ENCODE data around the gene SCARB2.

SCARB2 gene

GRCh38 chr4:76238236-76238635 is 24.6 kb upstream of the SCARB2 start:
- H3K9ac ChIP-seq (ENCODE audit: low read depth, low read length), result no peak overlapping the region
- no peaks in the 10 kb centered on the region for H3K36me3 ChIP-seq (ENCODE audit: insufficient read depth, low read length)
- H3K4me2 ChIP-seq (ENCODE audit: insufficient read depth, low read length), result no peak overlapping the region
- no peak for ATAC-seq (ENCODE audit: insufficient read depth, low read depth)
- DNase-seq, result no peak
- H4K20me1 ChIP-seq (ENCODE audit: insufficient read depth, low read length), result no peaks in the 10 kb centered on the region
- H3K27ac ChIP-seq (ENCODE audit: low read length), result no peak overlapping the region
- no peak overlapping the region for H3K4me3 ChIP-seq (ENCODE audit: low read depth in 1 of 2, low read length in 2 of 2)
- H3K79me2 ChIP-seq (ENCODE audit: insufficient read depth, low read length), result no peaks in the 10 kb centered on the region
- no peak for TF ChIP-seq EZH2 (IDR thresholded peaks at IDR 0.05; ENCODE audit: borderline replicate concordance, low read depth, low read length, severe bottlenecking)
- no peak for TF ChIP-seq CTCF (IDR thresholded peaks at IDR 0.05; ENCODE audit: borderline replicate concordance, extremely low read depth, low read length, poor library complexity, severe bottlenecking)
- H3K9me3 ChIP-seq (ENCODE audit: insufficient read depth, low read length, severe bottlenecking), result no peaks in the 10 kb centered on the region
- no peaks in the 10 kb centered on the region for H3K27me3 ChIP-seq (ENCODE audit: insufficient read depth, low read length, poor library complexity)
- no peak overlapping the region for H2AFZ ChIP-seq (ENCODE audit: low read depth, low read length)
- H3K4me1 ChIP-seq (ENCODE audit: insufficient read depth, low read length), result no peaks in the 10 kb centered on the region

- no peak for DNase-seq
- no peak overlapping the region for H3K27ac ChIP-seq (ENCODE audit: low read length)
- H3K27me3 ChIP-seq (ENCODE audit: insufficient read depth, low read length, poor library complexity), result no peaks in the 10 kb centered on the region
- no peak overlapping the region for H2AFZ ChIP-seq (ENCODE audit: low read depth, low read length)
- H3K4me2 ChIP-seq (ENCODE audit: insufficient read depth, low read length), result no peak overlapping the region
- H3K9ac ChIP-seq (ENCODE audit: low read depth, low read length), result no peak overlapping the region
- H3K36me3 ChIP-seq (ENCODE audit: insufficient read depth, low read length), result no peaks in the 10 kb centered on the region
- H3K4me1 ChIP-seq (ENCODE audit: insufficient read depth, low read length), result no peaks in the 10 kb centered on the region
- no peak for TF ChIP-seq EZH2 (IDR thresholded peaks at IDR 0.05; ENCODE audit: borderline replicate concordance, low read depth, low read length, severe bottlenecking)
- no peak for TF ChIP-seq CTCF (IDR thresholded peaks at IDR 0.05; ENCODE audit: borderline replicate concordance, extremely low read depth, low read length, poor library complexity, severe bottlenecking)
- no peaks in the 10 kb centered on the region for H4K20me1 ChIP-seq (ENCODE audit: insufficient read depth, low read length)
- H3K4me3 ChIP-seq (ENCODE audit: low read depth in 1 of 2, low read length in 2 of 2), result no peak overlapping the region
- H3K9me3 ChIP-seq (ENCODE audit: insufficient read depth, low read length, severe bottlenecking), result no peaks in the 10 kb centered on the region
- ATAC-seq (ENCODE audit: insufficient read depth, low read depth), result no peak
- no peaks in the 10 kb centered on the region for H3K79me2 ChIP-seq (ENCODE audit: insufficient read depth, low read length)
Observed at GRCh38 chr4:76235915-76236314, 22.3 kb upstream of the SCARB2 start.

DNA sequence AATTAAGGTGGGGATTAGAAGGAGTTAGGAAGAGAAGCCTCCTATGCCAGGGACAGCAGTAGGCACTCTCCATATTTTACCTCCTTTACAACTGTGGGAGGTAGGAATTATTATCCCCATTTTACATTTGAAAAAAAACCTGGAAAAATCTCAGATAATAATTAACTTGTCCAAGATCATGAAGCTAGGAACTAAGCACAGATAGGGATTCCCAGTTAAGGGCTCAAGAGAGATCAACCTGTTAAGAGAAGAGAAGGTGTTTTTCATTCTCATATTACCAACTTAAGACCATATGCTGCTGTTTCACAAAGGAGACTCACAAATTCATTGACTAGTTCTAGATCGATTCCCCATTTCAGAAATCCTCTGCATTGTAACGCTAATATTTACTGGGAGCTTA is 21.8 kb upstream of the SCARB2 start:
- H3K9ac ChIP-seq (ENCODE audit: low read depth, low read length), result no peak overlapping the region
- no peak for DNase-seq
- H3K36me3 ChIP-seq (ENCODE audit: insufficient read depth, low read length), result no peaks in the 10 kb centered on the region
- no peaks in the 10 kb centered on the region for H3K27me3 ChIP-seq (ENCODE audit: insufficient read depth, low read length, poor library complexity)
- no peak overlapping the region for H3K27ac ChIP-seq (ENCODE audit: low read length)
- H3K4me3 ChIP-seq (ENCODE audit: low read depth in 1 of 2, low read length in 2 of 2), result no peak overlapping the region
- no peaks in the 10 kb centered on the region for H3K4me1 ChIP-seq (ENCODE audit: insufficient read depth, low read length)
- no peak overlapping the region for H2AFZ ChIP-seq (ENCODE audit: low read depth, low read length)
- no peaks in the 10 kb centered on the region for H3K9me3 ChIP-seq (ENCODE audit: insufficient read depth, low read length, severe bottlenecking)
- ATAC-seq (ENCODE audit: insufficient read depth, low read depth), result no peak
- no peaks in the 10 kb centered on the region for H3K79me2 ChIP-seq (ENCODE audit: insufficient read depth, low read length)
- no peaks in the 10 kb centered on the region for H4K20me1 ChIP-seq (ENCODE audit: insufficient read depth, low read length)
- no peak overlapping the region for H3K4me2 ChIP-seq (ENCODE audit: insufficient read depth, low read length)
- TF ChIP-seq CTCF (IDR thresholded peaks at IDR 0.05; ENCODE audit: borderline replicate concordance, extremely low read depth, low read length, poor library complexity, severe bottlenecking) (no peak), EZH2 (IDR thresholded peaks at IDR 0.05; ENCODE audit: borderline replicate concordance, low read depth, low read length, severe bottlenecking) (no peak)

DNA sequence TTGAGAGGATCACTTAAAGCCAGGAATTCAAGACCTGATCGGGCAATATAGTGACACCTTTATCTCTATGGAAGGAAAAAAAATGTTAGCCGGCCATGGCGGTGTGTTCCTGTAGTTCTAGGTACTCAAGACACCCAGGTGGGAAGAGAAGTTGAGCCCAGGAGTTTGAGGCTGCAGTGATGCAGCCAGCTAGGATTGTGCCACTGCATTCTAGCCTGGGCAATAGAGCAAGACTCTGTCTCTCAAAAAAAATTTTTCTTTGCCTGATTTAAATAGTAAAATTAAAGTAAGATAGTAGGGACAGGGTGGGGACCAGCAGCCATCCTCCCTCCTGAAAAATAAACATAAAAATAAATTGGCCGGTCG is 21.0 kb upstream of the SCARB2 start:
- Histone ChIP-seq H3K4me2 (ENCODE audit: insufficient read depth, low read length) (no peak overlapping the region), H2AFZ (ENCODE audit: low read depth, low read length) (no peak overlapping the region)

More for the DNA sequence above, 21.0 kb upstream of the SCARB2 start:
- DNase-seq (no peak), ATAC-seq (ENCODE audit: insufficient read depth, low read depth) (no peak)
- TF ChIP-seq EZH2 (IDR thresholded peaks at IDR 0.05; ENCODE audit: borderline replicate concordance, low read depth, low read length, severe bottlenecking), result no peak
- no peak for TF ChIP-seq CTCF (IDR thresholded peaks at IDR 0.05; ENCODE audit: borderline replicate concordance, extremely low read depth, low read length, poor library complexity, severe bottlenecking)
- H3K27ac ChIP-seq (ENCODE audit: low read length), result no peak overlapping the region
- no peaks in the 10 kb centered on the region for H4K20me1 ChIP-seq (ENCODE audit: insufficient read depth, low read length)
- no peaks in the 10 kb centered on the region for H3K27me3 ChIP-seq (ENCODE audit: insufficient read depth, low read length, poor library complexity)
- H3K9ac ChIP-seq (ENCODE audit: low read depth, low read length), result no peak overlapping the region
- no peaks in the 10 kb centered on the region for H3K36me3 ChIP-seq (ENCODE audit: insufficient read depth, low read length)
- H3K79me2 ChIP-seq (ENCODE audit: insufficient read depth, low read length), result no peaks in the 10 kb centered on the region
- H3K9me3 ChIP-seq (ENCODE audit: insufficient read depth, low read length, severe bottlenecking), result no peaks in the 10 kb centered on the region
- H3K4me3 ChIP-seq (ENCODE audit: low read depth in 1 of 2, low read length in 2 of 2), result no peak overlapping the region
- no peaks in the 10 kb centered on the region for H3K4me1 ChIP-seq (ENCODE audit: insufficient read depth, low read length)
